GM19397 (cell line): ENCODE measurements around the gene CCT6A.
"Not testable (repeated sequence)": the region's sequence is repeated elsewhere in the genome, so short reads cannot be mapped to it uniquely, and the experiment has no call there.

ENCODE experiments used
- ATAC-seq: cut with Tn5 transposase; IDR thresholded peaks from one replicate; pipeline ENCODE4 v1.9.1; 2021; ENCODE audit warnings: mild to moderate bottlenecking, moderate library complexity; ENCODE audit not compliant: unreplicated experiment

Gene CCT6A

GRCh38 chr7:56097700-56098099 lies 46.1 kb downstream of the CCT6A start:
- no peak for ATAC-seq

- not testable (repeated sequence) for ATAC-seq
These were observed 46.8 kb downstream of the CCT6A start for GRCh38 chr7:56098187-56099008.

GRCh38 chr7:56099653-56100052 lies 48.1 kb downstream of the CCT6A start:
- ATAC-seq: no peak

GRCh38 chr7:56104138-56104537 lies 52.6 kb downstream of the CCT6A start:
- ATAC-seq: not testable (repeated sequence)

GRCh38 chr7:56105508-56105907 lies 53.9 kb downstream of the CCT6A start:
- no peak for ATAC-seq

- peak; percentile 100 for ATAC-seq
These were observed 54.8 kb downstream of the CCT6A start, which contains the start of gene CHCHD2 for GRCh38 chr7:56106108-56107073. Gene CHCHD2 (minus strand): TSS chr7:56106476. CDS start chr7:56106413, 63 bp downstream.

- ATAC-seq: no peak
These were observed 56.3 kb downstream of the CCT6A start for GRCh38 chr7:56107954-56108258.

GRCh38 chr7:56110611-56111010 lies 59.0 kb downstream of the CCT6A start:
- ATAC-seq: no peak

GRCh38 chr7:56112244-56112643 lies 60.7 kb downstream of the CCT6A start:
- ATAC-seq: not testable (repeated sequence)
